Right hindlimb (tissue), 1 donor: ENCODE data around the gene CD4.
A peak's percentile ranks its signal among the peaks of the same experiment; 100 is the strongest.

Source experiments
- DNase-seq: peaks from one replicate; pipeline ENCODE4 v3.0.0-alpha.2; 2018

Gene CD4

DNA sequence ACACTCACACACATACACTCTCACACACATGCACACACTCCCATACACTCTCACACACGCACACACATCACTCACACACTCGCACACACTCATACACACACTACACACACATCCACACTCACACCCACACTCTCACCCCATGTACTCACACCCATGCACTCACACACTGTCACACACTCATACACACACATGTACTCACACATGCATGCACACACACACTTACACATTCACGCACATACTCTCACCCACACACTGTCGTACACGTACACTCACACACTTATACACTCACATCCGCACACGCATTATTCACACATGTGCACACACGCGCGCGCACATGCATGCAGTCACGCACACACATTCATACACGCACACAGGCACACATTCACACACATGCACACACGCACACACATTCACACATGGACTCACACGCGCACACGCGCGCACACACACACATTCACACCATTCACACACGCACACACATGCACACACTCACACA lies 28.4 kb downstream of the CD4 start:
- DNase-seq: no peak

DNA sequence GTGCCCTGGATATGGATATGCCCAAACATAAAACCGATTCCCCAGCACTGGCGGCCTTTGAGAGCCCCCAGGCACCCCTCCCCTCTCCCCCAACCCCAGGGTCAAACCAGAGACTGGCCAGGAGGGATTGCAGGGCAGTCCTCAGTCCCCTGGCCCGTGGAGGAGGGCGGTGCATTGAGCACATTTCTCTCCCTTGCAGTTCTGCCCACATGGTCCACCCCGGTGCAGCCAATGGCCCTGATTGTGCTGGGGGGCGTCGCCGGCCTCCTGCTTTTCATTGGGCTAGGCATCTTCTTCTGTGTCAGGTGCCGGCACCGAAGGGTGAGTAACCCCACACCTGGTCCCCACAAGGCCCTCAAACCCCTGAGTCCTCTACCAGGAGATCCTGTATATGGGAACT lies 28.9 kb downstream of the CD4 start:
- no peak for DNase-seq

GRCh38 chr12:6818645-6819044 lies 29.3 kb downstream of the CD4 start:
- no peak for DNase-seq

DNA sequence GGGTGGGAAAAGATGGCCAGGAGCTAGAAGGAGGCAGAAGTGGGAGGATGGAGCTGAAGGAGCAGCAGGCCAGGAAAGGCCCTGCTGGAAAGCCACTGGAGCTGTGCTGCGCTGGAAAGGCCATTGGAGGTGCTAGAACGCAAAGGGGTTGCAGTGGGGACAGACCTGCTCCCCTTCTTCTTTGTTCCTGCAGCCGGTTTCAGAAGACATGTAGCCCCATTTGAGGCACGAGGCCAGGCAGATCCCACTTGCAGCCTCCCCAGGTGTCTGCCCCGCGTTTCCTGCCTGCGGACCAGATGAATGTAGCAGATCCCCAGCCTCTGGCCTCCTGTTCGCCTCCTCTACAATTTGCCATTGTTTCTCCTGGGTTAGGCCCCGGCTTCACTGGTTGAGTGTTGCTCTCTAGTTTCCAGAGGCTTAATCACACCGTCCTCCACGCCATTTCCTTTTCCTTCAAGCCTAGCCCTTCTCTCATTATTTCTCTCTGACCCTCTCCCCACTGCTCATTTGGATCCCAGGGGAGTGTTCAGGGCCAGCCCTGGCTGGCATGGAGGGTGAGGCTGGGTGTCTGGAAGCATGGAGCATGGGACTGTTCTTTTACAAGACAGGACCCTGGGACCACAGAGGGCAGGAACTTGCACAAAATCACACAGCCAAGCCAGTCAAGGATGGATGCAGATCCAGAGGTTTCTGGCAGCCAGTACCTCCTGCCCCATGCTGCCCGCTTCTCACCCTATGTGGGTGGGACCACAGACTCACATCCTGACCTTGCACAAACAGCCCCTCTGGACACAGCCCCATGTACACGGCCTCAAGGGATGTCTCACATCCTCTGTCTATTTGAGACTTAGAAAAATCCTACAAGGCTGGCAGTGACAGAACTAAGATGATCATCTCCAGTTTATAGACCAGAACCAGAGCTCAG lies 30.0 kb downstream of the CD4 start:
- DNase-seq: peak; percentile 23

GRCh38 chr12:6820166-6820565 lies 30.8 kb downstream of the CD4 start:
- DNase-seq: no peak

- peak; percentile 89 for DNase-seq
Measured at GRCh38 chr12:6821591-6822425, 32.5 kb downstream of the CD4 start, which contains the start of gene GPR162. GPR162 (plus strand) TSS chr12:6821821; CDS start chr12:6823899, 2,078 bp downstream.

DNA sequence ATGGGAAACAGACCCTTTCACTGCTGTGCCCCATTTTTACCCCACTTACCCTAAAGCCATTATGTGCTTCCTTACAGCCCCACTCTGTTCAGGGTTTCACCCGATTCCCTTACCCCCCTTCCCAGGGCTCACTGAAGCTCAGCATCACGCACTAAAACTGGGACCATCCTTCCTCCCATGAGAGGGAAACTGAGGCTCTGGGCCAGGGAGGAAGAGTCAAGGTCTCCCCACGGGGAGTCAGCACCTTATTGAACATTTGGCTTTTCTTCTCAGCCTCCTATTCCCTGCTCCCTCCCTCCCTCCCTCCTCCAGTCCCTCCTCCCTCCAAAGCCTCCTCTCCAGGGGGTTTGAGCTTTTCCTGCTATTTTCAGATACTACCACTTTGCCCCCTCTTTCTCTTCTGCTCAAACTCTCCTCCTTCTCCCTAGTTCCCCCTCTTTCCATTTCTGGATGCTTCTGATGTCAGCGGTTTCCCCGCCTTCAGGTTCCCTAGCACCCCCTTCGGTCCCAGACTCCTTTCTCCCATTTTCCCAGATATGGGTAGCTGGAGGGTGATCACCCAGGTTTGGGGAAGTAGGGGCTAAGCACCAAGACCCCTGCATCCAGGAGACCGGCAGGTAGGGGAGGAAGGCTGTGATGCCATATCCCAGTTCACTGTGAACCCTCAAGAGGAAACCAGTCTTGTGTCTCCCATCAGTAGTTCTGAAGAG lies 33.3 kb downstream of the CD4 start:
- no peak for DNase-seq

GRCh38 chr12:6823182-6824084 lies 34.1 kb downstream of the CD4 start:
- DNase-seq: peak; percentile 45

- DNase-seq: no peak
Measured at GRCh38 chr12:6824085-6824775, 34.9 kb downstream of the CD4 start.

DNA sequence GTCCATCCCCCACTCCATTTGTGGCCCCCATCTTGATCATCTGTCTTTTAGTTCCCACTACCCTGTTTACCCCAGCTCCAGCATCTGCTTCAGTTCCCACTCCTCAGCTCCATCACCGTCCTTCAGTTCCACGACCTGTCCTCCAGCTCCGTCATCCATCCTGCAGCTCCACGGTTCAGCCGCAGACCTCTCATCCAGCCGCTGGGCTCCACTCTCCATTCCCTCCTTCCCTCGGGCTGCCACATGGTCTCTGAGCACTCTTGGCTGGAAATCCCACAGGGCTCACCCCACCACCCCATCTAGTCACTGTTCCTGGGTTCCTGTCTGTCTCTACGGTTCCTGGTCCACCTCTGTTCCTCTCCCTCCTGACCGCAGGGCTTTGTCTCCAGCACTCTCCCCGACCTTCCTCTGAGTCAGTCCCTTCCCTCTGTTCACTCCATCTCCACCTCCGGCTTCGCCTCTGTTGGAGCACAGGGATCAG lies 35.6 kb downstream of the CD4 start:
- DNase-seq: peak; percentile 35

- peak; percentile 94 for DNase-seq
Measured at GRCh38 chr12:6825398-6826124, 36.2 kb downstream of the CD4 start.

DNA sequence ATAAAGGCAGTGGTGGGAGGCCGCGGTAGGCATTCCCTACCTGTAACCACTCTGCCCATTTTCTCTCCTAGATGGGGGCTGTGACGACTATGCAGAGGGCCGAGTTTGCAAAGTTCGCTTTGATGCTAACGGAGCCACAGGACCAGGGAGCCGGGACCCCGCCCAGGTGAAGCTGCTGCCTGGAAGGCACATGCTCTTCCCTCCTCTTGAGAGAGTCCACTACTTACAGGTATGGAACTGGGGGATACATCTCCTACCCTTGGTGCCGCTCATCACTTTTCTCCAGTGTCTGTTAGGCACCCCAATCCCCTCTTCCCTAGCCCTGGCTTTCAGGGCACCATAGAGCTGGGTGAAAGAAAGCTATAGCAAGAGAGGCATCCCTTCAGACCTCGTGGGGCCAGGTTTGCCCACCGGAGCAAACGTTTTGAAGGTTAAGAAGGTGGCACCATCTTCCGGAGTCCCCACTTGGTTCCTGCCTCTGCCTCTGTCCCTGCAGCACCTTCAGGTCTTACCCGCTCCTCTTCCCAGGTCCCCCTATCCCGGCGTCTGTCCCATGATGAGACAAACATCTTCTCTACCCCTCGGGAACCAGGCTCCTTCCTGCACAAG lies 36.9 kb downstream of the CD4 start:
- DNase-seq: no peak

- peak; percentile 33 for DNase-seq
Measured at GRCh38 chr12:6826734-6827436, 37.6 kb downstream of the CD4 start.

- peak; percentile 92 for DNase-seq
Measured at GRCh38 chr12:6827437-6827911, 38.1 kb downstream of the CD4 start.

- peak; percentile 79 for DNase-seq
Measured at GRCh38 chr12:6827982-6828780, 38.9 kb downstream of the CD4 start, which contains the start of gene P3H3. P3H3 (plus strand) TSS chr12:6828407; CDS start chr12:6828441, 34 bp downstream.

DNA sequence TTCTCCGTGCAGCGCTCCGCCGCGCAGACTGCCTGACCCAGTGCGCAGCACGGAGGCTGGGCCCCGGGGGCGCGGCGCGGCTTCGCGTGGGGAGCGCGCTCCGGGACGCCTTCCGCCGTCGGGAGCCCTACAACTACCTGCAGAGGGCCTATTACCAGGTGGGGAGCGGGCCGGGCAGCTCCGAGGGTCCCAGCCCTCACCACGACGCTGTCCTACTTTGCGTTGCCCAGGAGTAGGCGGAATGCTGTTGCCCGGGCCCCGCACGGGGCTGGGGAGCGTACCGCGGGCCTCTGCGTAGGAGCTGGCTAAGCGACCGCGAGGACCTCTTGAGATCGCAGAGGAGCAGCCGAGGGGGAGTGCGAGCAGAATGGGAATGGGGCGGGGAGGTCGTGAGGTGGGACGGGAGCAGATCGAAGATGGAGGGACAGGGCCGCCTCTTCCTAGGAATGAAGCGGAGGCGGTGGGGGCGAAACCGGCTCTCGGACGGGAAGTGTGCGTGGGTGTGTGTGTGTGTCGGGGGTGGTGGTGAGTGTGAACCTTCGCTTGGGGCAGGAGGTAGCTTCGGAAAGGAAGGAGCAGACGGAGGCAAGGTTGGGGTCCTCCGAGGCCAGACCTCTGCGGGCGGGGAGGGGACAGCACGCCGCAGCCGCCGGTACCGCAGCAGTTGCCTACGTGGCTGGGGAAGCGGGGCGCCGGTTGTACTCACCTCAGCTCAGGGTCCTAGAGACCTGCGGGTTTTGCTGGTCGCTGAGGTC lies 39.6 kb downstream of the CD4 start:
- DNase-seq: peak; percentile 75
